EL (cell line): ENCODE data around the gene MRPL40.
A peak's percentile ranks its signal among the peaks of the same experiment; 100 is the strongest.
"Not testable (repeated sequence)": the region's sequence is repeated elsewhere in the genome, so short reads cannot be mapped to it uniquely, and the experiment has no call there.

ENCODE experiments used
- DNase-seq: peaks from one replicate; pipeline ENCODE4 v3.0.0-alpha.2; 2016

Gene MRPL40

DNA sequence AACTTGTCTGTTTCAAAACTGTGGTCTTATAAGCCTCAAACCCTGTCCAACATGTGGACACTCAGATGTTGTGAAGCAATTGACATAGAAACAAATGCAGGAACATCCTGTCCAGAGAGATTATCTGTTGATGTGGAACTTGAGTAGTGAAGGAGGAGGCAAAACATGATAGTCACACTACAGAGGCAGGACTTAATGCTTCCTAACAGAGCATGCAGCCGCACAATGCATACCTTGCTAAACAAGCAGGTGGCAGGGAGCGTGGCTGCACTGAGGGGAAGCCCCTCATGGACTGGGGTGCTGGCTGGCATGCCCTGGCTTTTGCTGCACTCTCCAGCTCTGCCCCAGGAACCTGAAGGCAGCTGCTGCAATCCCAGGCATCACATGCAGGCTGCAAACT is 9.8 kb downstream of the MRPL40 start:
- no peak for DNase-seq

DNA sequence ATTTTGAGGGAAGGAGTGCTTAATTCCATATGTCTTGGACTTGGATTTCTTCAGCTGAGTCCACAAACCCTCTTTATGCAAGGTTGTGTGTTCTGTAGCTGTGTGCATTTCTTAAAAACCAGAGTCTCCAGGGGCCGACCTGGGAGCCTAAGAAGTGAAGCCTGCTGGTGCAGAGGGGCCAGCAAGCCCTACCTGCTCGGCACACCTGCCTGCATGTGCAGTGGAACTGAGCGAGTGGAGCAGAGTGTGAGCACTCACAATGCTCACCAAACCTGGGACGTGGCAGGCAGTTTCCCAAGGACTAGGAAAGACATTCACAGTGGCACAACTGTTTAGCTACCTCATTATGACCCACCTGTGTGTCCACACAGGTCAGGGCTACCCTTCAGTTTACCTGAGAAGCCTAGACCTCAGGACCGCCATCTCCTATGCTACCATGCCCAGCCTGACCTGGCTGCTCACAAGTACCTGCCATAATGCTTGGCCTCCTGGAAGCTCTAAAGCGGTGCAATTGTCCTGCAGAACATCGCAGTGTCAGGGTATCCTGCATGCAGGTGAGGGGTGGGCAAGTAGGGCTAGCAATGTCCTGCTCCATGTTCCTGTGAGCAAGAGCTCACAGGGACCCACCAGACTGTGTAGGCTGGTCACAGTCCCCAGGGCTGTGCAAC is 11.3 kb downstream of the MRPL40 start:
- DNase-seq = no peak

DNA sequence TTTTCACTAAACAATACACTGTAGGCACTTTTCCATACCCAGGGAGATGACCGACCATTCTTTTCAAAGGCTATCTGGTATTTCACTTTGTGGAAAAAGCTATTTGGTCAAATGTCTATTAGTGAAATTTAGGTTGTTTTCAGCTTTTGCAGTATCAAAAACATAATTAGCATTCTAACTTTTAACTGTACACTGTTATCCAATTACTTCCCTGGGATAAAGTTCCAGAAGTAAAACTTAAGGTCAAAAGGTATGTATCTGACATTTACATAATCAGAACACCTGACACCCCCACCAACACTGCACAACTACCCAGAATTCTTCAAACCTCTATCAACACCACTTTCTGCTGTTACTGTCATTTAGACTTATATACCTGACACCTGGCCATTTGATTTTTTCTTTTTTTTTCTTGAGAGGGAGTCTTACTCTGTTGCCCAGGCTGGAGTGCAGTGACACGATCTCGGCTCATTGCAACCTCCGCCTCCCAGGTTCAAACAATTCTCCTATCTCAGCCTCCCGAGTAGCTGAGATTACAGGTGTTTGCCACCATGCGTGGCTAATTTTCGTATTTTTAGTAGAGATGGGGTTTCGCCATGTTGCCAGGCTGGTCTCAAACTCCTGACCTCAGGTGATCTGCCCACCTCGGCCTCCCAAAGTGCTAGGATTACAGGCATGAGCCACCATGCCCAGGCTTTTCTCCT is 13.1 kb downstream of the MRPL40 start:
- not testable (repeated sequence) for DNase-seq

DNA sequence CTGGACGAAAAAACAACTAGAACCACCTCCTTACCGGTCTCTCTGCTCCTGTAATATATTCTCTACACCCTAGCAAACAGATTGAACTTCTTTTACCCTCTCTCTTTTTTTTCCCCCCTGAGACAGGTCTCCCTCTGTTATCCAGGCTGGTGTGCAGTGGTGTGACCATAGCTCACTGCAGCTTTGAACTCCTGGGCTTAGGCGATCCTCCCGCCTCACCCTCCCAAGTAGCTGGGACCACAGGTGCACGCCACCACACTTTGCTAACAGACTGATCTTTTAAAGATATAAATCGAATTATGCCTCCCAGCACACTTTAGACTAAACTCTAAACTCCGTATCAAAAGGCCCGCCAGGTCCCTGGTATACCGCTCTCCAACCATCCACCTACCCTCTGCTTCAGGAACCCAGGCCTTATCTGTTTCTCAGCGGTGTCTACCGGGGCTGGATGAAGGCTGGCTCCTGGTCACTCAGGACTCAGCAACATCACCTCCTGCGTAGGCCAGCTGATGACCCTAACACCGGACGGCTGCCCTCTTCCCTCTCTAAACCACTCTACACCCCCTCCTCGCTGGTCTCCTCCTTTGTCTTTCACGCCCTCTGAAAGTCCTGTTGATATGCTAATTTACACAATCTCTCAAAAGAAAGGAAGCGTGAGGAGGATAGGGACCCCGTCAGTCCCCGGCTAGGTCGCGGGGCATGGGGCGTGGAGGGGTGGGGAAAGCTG is 14.4 kb downstream of the MRPL40 start:
- DNase-seq = peak; percentile 23

DNA sequence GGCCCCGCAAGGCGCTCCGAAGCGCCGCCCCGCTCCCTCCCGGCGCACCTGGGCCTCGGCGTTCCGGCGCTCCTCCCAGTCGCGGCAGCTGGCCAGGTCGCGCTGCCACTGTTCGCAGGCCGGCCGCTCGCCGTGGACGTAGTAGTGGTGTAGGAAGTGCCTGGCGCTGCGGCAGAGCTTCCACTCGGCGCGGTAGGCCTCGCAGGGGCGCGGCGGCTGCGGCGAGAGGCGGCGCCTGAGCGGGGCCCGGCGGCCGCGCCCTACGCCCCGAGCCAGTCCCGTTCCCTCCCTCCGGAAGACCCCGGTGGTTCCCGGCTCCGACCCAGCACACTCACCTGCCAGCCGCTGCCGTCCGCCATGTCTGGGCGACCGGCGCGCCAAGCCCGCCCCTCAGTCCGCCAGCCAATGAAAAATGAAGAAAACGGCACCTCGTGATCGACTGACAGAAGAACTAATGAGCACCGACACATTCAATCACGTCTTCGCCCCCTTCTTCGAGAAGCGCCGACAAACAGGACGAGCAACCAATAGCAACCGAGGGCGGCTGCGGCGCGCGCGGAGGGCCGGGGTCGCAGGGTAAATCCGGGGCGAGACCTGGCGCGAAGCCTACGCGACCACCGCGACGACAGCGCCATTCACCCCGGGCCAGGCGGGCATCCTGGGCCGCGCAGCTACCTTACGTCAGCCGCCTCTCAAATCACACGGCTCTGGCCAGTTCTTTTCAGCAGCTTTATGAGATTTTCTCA is 15.2 kb downstream of the MRPL40 start, which contains the start of gene C22orf39:
C22orf39 (minus strand) TSS at position 382 of the 746 bp plus-strand sequence; CDS start at position 359, 23 bp downstream.
- peak; percentile 92 for DNase-seq

DNA sequence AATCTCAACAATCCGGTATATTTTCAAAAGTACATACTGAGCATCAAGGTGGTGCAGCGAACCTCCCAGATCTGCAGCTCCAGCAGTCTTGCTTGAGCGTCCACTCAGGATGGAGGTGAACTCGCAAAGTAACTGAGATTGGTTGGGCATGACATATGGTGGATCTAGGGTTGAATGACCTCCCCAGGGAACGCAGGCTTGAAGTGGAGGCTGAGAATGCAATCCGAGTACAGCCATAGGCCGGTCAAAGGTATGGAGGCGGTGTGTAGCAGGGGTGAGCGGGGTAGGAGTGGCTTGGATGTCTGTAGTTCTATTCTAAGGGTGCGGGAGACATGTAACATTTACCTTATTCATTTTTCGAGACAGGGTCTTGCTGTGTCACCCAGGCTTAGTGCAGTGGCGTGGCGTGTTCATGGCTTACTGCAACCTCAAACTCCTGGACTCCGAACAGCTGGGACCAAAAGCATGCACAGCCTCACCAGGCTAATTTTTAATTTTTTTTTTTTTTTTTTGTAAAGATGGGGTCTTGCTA is 15.8 kb downstream of the MRPL40 start:
- peak; percentile 59 for DNase-seq

DNA sequence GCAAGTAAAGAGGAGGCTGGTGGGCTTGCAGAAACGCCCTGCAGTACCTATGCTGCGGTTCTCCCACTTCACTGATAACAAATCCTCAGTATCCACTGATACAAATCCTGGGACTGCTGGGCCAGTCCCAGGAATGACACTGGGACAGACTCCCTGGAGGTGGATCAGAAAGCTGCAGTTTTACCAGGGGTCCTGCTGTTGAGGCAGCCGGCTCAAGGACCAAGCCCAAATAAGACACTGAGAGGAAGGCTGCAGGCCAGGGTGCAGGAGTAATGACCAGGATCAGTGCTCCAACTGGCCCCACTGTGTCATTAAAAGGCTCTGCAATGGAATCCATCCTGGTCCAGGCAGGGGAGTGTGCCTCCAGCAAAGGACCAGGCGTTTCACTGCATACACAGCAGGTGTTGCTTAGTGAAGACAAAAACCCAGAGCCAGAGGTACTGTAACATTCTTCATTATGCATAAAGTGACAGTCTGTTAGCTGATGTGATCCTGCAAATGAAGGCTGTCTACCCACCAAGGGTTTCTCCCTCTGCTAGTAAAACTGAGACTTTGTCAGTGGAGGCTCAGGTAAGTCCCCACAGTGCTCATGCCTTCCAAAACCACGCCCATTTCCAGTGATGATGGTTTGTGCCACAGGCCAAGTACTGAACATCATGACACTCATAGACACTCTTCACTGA is 16.5 kb downstream of the MRPL40 start:
- no peak for DNase-seq

DNA sequence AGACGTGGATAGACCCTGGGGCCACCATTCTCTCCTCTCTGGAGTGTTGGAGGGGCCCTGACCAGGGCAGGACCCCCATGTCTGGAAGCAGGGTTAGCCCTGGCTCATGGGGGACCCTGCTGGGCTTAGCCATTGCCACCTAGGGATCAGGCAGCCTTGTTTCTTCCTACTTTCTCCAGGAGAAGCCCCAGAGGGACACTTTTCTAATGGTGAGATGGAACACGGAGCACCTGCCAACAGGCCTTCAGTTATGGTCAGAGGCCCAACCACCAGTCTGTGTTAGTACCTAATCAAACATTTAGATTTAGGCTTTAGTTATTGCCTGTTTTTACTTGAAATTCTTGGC is 17.1 kb downstream of the MRPL40 start:
- no peak for DNase-seq

DNA sequence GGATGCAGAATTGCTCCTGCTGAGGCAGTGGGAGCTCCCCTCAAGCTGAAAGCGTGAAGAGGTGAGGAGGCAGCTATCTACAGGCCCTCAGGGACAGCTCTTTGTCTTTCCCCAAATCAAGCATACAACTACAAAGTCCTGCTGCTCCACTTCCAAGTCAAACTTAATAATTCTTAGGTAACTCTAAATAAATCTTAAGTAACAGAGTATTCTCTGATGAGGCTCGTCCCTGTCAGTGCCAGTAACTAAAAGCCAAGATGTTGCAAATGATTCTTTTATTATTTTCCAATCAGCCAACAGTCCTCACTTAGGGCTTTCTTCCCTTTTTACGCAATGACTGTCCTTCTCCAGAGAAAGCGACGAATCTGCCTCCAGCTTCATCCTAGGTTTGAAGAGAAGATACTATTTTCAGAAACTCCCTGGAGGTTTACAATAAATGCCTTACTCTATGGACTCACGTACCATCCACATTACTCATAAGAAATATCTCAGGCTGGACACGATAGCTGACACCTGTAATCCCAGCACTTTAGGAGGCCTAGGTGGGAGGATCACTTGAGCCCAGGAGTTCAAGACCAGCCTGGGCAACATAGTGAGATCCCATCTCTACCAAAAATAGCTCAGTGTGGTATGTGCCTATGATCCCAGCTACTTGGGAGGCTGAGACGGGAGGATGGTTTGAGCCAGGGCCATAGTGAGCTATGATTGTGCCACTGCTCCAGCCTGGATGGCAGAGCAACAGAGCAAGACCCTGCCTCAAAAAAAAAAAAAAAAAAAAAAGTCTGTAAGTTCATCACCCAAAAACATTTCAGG is 18.2 kb downstream of the MRPL40 start:
- DNase-seq = no peak

DNA sequence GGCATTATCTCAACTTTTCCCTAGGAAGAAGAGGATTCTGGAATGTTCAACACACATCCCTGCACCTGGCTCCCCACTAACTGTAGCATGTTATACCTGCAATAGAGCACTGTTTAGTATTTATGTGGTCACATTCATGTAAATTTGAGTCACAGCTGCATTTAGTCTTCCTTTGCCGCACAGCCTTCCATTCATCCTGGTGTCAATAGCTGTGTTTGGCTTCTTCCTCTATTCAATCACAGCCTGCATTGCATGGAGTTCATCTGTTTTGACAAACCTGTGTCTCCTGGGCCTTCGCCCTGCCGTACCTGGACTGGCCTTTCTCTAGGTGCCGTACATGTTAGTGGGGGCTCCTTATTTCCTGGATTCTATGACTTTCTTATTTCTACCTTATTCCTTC is 19.2 kb downstream of the MRPL40 start:
- no peak for DNase-seq

DNA sequence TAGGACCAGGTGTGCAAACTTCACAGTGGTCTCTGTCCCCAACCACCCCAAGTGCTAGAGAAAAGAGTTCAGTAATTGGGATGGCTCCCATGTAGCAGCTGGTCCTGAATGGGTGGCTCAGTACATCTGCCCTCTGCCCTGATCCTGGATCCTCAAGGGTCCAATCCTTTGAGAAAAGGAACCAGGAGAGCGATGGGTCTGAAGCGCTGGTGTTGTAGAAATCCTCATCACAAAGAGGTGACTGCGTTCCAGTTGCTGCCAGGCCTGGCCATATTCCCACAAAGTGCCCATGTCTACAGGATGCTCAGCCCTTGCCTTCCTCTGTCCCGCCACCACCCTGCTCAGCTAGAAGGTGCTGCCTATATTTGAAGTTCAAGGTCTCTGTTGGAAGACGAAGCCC is 21.4 kb downstream of the MRPL40 start:
- DNase-seq = no peak

DNA sequence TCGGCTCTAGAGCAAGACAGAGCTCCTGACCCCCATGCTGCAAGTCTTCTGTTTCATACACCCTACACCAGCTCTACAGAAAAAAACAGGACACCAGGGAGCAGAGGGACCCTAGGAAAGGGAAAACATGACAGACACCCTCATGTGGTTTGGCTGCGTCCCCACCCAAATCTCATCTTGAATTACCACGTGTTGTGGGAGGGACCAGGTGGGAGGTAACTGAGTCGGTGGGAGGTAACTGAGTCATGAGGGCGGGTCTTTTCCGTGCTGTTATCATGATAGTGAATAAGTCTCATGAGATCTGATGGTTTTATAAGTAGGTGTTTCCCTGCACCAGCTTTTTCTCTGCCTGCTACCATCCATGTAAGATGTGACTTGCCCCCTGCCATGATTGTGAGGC is 21.8 kb downstream of the MRPL40 start:
- DNase-seq = no peak

DNA sequence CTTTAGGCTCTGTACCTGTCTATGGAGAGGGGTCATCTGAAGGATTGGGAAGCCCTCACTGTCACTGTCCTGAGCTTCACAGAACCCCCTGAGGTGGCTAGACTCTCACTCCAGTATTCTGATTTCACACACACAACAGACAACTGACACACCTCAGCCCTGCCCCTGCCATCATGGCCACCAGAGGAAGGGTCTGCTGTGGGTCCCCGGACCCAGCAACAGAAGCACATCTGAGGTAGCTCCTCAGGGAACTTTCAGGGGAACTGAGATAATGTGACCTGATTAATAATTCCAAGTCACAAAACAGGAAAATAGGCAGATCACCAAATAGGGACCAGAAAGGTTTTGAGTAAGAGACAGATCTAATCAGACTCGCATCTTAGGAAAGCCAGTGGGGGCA is 22.7 kb downstream of the MRPL40 start:
- DNase-seq = no peak

DNA sequence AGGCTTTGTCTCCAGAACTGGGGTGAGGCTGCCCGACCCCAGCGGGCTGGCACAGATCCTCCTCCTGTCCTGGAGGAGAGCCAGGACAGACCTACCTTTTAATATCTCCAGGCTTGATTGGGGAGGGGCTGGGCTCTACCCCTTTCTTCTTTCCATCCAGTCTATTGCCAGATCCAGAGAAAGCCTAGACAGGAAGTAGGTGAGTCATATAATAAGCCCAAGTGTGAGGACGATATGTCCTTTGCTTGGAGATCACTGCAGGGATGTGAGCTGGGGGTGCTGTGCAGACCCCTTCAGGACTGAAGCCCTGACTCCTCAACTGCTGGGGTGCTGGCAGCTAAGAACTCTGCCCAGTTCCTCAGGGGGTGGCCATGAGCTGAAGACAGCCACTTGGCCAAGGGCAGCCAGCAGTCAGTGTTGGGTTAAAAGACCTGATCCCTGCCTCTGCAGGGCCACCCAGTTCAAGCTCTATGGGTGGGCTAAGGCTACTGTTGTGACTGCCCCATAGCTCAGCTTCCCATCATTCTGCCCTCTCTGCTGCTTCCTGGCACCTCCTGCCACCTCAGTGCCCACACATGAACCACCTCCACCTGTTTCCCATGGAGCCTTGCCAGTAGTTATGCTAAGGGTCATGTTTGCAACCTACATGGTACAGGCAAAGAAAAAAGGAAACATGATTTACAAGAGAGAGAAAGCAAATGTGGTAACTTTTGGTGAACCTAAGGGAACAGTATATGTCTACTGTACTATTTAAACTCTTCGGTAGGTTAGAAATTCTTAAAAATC is 23.4 kb downstream of the MRPL40 start:
- no peak for DNase-seq

DNA sequence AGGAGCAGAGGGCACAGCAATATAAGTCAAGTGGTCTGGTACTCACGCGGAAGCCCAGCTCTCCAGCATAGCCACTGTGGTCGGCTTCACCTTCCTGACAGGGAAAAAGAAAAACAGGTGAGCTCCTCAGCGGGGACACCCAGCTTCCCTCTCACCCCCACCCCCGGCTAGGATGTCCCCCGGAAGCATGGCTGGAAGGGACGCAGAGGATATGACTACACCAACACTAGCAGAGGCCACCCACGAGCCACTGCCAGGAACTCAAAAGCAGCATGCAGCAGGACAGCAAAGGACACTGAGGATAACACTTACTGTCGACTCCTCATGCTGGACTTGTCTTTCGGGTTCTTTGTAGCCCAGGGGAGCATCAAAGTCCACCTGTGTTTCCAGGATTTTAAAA is 24.2 kb downstream of the MRPL40 start:
- no peak for DNase-seq

DNA sequence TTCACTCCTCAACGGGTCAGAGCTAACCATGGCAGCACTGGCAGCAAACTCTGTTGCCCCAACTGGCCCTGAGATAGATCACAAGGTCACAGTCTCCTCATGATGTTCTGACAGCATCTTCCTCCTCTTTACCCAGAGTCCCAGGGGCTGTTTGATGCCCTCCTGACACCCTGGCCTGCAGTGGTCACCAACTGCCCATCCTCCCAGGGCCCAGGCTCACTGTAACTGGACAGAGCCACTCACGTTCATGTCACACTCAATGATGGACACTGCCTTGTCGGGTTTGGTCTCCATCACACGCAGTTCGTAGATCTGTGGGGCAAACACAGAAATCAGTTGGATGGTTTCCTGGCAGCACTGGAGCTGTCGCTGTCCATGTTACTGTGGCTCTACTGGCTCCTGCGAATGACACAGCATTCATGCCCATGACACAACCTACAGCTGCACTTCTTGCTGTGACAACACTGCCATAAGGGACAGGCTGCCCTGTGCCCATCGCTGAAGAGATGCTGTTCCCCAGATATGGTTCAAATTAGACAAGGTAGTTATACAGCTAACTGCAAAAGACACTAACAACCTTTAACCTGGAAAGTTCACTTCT is 25.6 kb downstream of the MRPL40 start:
- DNase-seq = no peak

DNA sequence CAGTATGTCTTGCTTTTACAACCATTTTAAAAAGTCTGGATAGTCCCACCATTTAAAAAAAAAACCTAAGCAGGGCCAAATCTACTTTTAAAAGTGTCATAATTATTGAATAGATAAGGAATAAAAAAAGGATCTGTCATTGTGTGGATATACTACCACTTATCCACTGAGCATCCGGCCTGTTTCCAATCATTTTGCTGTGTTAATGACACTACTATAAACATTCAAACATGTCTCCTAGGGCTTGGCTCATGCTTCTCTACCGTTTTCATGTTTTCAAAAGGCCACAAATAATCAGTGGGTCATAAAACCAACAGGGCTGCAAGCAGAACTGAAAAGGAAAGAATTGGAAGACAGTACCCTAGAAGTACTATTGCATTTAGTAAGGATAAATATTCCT is 27.7 kb downstream of the MRPL40 start:
- no peak for DNase-seq

DNA sequence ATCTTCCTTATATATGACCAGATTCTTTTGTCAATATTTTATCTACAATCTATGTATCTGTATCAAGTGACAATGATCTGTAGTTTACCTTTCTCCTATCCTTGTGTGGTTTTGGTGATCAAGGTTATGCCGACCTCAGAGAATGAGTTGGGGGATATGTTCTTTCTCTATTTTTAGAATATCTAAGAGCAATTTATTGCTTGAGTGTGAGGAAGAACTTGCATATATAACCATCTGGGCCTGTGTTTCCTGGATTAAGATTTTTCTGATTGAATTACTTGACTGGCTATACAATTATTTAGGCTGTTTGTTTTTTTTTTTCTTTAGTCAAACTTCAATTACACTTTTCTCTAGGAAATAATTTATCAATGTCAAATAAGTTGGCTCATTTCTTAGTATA is 29.2 kb downstream of the MRPL40 start:
- no peak for DNase-seq

DNA sequence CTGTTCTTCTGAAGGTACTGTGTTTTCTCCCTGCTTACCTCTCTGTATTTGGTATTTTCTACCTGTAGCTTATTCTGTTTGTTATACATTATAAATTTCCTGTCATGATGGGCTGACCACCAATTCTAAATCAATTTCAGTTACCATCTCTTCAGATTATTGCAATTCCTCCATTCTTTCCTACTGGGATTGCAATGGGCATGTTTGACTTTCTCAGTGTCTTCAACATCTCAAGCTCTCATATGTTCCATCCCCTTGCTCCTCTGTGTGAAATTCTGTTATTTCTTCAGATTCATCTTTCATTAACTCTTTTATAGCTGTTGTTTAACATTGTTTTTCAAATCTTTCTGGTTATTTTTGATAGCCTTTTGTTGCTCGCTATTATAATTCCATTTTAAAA is 30.7 kb downstream of the MRPL40 start:
- no peak for DNase-seq
